Nephron progenitor cell (in vitro differentiated cells): ENCODE results near the gene EIF4G2.

Experiments
- DNase-seq: peaks from one replicate; pipeline ENCODE4 v3.0.0; 2021
- H3K27ac Mint-ChIP-seq: 2 replicates; pipeline ENCODE4 v1.8.0; 2021; ENCODE audit warnings: mild to moderate bottlenecking, moderate library complexity, mixed read lengths
- H3K27me3 Mint-ChIP-seq: 2 replicates; pipeline ENCODE4 v1.8.0; 2021; ENCODE audit warnings: mild to moderate bottlenecking, low read depth, mixed read lengths; ENCODE audit not compliant: poor library complexity
- H3K36me3 Mint-ChIP-seq: 2 replicates; pipeline ENCODE4 v1.8.0; 2021; ENCODE audit warnings: low read depth, mixed read lengths
- H3K4me1 Mint-ChIP-seq: 2 replicates; pipeline ENCODE4 v1.8.0; 2021; ENCODE audit warnings: mixed read lengths
- H3K4me3 Mint-ChIP-seq: 2 replicates; pipeline ENCODE4 v1.8.0; 2021; ENCODE audit warnings: mild to moderate bottlenecking, moderate library complexity, mixed read lengths
- H3K9me3 Mint-ChIP-seq: 2 replicates; pipeline ENCODE4 v1.8.0; 2021; ENCODE audit warnings: mild to moderate bottlenecking, moderate library complexity, mixed read lengths
- CTCF ChIP-seq: fragments of 200-600 bp; sonication (generic); IDR thresholded peaks from 2 replicates; pipeline ENCODE4 v1.5.0; 2021; ENCODE audit warnings: antibody characterized with exemption

EIF4G2 gene

GRCh38 chr11:10818594-10818993, 9.9 kb upstream of the EIF4G2 start:
- no peaks in the 10 kb centered on the region for H3K9me3 Mint-ChIP-seq
- peaks cover 9% of the 10 kb centered on the region for H3K4me1 Mint-ChIP-seq
- H3K36me3 Mint-ChIP-seq, result no peaks in the 10 kb centered on the region
- H3K27ac Mint-ChIP-seq, result no peak overlapping the region
- no peaks in the 10 kb centered on the region for H3K27me3 Mint-ChIP-seq
- H3K4me3 Mint-ChIP-seq, result no peak overlapping the region
- TF ChIP-seq CTCF, result no peak
- no peak for DNase-seq

- no peaks in the 10 kb centered on the region for H3K9me3 Mint-ChIP-seq
- H3K36me3 Mint-ChIP-seq, result no peaks in the 10 kb centered on the region
- DNase-seq, result no peak
- TF ChIP-seq CTCF, result no peak
- H3K27ac Mint-ChIP-seq, result no peak overlapping the region
- peaks cover 21% of the 10 kb centered on the region for H3K4me1 Mint-ChIP-seq
- H3K4me3 Mint-ChIP-seq, result no peak overlapping the region
- peaks cover 5% of the 10 kb centered on the region for H3K27me3 Mint-ChIP-seq
Measured at GRCh38 chr11:10813945-10814344, 5.2 kb upstream of the EIF4G2 start.

- no peak for TF ChIP-seq CTCF
- Mint-ChIP-seq H3K4me1 (peaks cover 50% of the 10 kb centered on the region), H3K4me3 (peak overlapping the region; percentile 95), H3K27me3 (peaks cover 12% of the 10 kb centered on the region), H3K9me3 (no peaks in the 10 kb centered on the region), H3K36me3 (peaks cover 32% of the 10 kb centered on the region), H3K27ac (peak overlapping the region; percentile 100)
- DNase-seq, result peak; percentile 54
Measured at GRCh38 chr11:10809373-10810160, 841 bp upstream of the EIF4G2 start.

- H3K4me3 Mint-ChIP-seq, result peak overlapping the region; percentile 95
- no peak for TF ChIP-seq CTCF
- H3K27ac Mint-ChIP-seq, result peak overlapping the region; percentile 100
- no peaks in the 10 kb centered on the region for H3K9me3 Mint-ChIP-seq
- peaks cover 46% of the 10 kb centered on the region for H3K36me3 Mint-ChIP-seq
- DNase-seq, result no peak
- peaks cover 62% of the 10 kb centered on the region for H3K4me1 Mint-ChIP-seq
- peaks cover 11% of the 10 kb centered on the region for H3K27me3 Mint-ChIP-seq
Measured at GRCh38 chr11:10808235-10808552, 532 bp downstream of the EIF4G2 start.

- Mint-ChIP-seq H3K27me3 (peaks cover 7% of the 10 kb centered on the region), H3K4me1 (peaks cover 62% of the 10 kb centered on the region), H3K36me3 (peaks cover 51% of the 10 kb centered on the region), H3K27ac (peak overlapping the region; percentile 98), H3K9me3 (no peaks in the 10 kb centered on the region), H3K4me3 (peak overlapping the region; percentile 95)
- no peak for TF ChIP-seq CTCF
- peak; percentile 56 for DNase-seq
Measured at GRCh38 chr11:10807493-10808234, 1.1 kb downstream of the EIF4G2 start.
